ENCODE measurements around the gene TMCC1.
A peak's percentile ranks its signal among the peaks of the same experiment; 100 is the strongest.

The TMCC1 gene

GRCh38 chr3:129689036-129689435 is 204.5 kb downstream of the TMCC1 start:
- POLR2A ChIA-PET = no interaction called here
- WGBS (ENCODE audit: insufficient coverage) = 100% methylated on average over 1 of the region's 3 CpGs
- H3K27me3 ChIP-seq (replicated peaks in 2 of 5; ENCODE audit: control insufficient read depth in 4 of 5, insufficient read depth in 5 of 5, low read length in 4 of 5) = no peaks in the 10 kb centered on the region
- no peak for DNase-seq
- H3K4me1 ChIP-seq (ENCODE audit: control extremely low read depth in 1 of 4, control insufficient read depth in 4 of 4, insufficient read depth in 4 of 4, low read length in 3 of 4) = peaks cover 0 to 8% (median 4%) of the 10 kb centered on the region in 4 experiments
- peaks cover 0 to 3% (median 0%) of the 10 kb centered on the region in 5 experiments for H3K9me3 ChIP-seq (ENCODE audit: control extremely low read depth in 1 of 5, control insufficient read depth in 4 of 5, insufficient read depth in 2 of 5, low read depth in 1 of 5, low read length in 4 of 5)
- no peak overlapping the region for H3K4me3 ChIP-seq (ENCODE audit: control insufficient read depth in 1 of 7, extremely low read depth in 1 of 7, insufficient read depth in 4 of 7, low read depth in 2 of 7, low read length in 6 of 7)
- CTCF ChIA-PET = interaction anchor here (0.8 to 1.9 kb wide), 2 partner anchors 11 to 40 kb away, joined by 4 read pairs; no protein-coding TSS in a partner anchor
- H3K36me3 ChIP-seq (ENCODE audit: control insufficient read depth in 4 of 4, insufficient read depth in 4 of 4, low read length in 3 of 4) = no peaks in the 10 kb centered on the region
- no peak overlapping the region for H3K27ac ChIP-seq (ENCODE audit: insufficient read depth in 1 of 2, low read depth in 1 of 2, low read length in 2 of 2, poor library complexity in 1 of 2, severe bottlenecking in 2 of 2)

DNA sequence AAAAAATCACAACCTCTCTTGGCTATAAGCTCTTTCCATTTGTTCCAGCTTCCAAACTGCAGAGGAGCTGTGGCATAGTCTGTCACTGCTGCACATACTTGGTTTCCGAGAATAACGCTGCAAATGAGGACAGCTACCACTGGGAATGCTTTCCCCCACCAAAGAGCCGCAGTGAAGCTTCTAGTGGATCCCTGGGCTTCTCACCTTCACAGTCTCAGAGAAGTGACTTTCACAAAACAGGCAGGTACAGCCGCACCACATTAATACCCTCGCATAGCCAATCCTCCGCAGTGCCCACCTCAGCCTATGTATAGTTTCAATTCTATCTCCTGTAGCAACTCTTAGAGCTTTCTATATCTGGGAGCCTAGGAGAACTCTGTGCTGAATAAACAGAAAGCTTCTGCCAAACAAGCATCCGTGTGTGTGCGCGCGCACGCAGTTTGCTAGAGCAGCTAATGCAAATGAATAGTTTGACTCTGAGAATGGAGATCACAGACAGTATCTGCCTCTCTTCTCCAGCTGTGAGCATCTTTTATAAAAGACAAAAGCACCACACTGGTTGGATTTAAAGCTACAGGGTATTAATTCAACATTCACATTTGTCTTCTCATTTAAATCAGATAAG is 205.1 kb downstream of the TMCC1 start:
- no peaks in the 10 kb centered on the region for H3K36me3 ChIP-seq (ENCODE audit: control insufficient read depth in 4 of 4, insufficient read depth in 4 of 4, low read length in 3 of 4)
- peaks cover 0 to 3% (median 0%) of the 10 kb centered on the region in 5 experiments for H3K9me3 ChIP-seq (ENCODE audit: control extremely low read depth in 1 of 5, control insufficient read depth in 4 of 5, insufficient read depth in 2 of 5, low read depth in 1 of 5, low read length in 4 of 5)
- H3K4me3 ChIP-seq (ENCODE audit: control insufficient read depth in 1 of 7, extremely low read depth in 1 of 7, insufficient read depth in 4 of 7, low read depth in 2 of 7, low read length in 6 of 7) = no peak overlapping the region
- H3K27ac ChIP-seq (ENCODE audit: insufficient read depth in 1 of 2, low read depth in 1 of 2, low read length in 2 of 2, poor library complexity in 1 of 2, severe bottlenecking in 2 of 2) = no peak overlapping the region
- no peak for DNase-seq
- H3K4me1 ChIP-seq (ENCODE audit: control extremely low read depth in 1 of 4, control insufficient read depth in 4 of 4, insufficient read depth in 4 of 4, low read length in 3 of 4) = peaks cover 0 to 8% (median 4%) of the 10 kb centered on the region in 4 experiments
- ChIA-PET CTCF (interaction anchor here (0.7 to 1.9 kb wide), 4 partner anchors 11 to 223 kb away, joined by 3 to 4 read pairs (median 4); no protein-coding TSS in a partner anchor), POLR2A (no interaction called here)
- H3K27me3 ChIP-seq (replicated peaks in 2 of 5; ENCODE audit: control insufficient read depth in 4 of 5, insufficient read depth in 5 of 5, low read length in 4 of 5) = no peaks in the 10 kb centered on the region
- WGBS (ENCODE audit: insufficient coverage) = 95% methylated on average over 8 of the region's 11 CpGs

GRCh38 chr3:129687586-129688125 is 205.9 kb downstream of the TMCC1 start:
- ChIA-PET CTCF (interaction anchor here (0.7 to 0.9 kb wide), 3 partner anchors 23 to 224 kb away, joined by 3 read pairs; no protein-coding TSS in a partner anchor), POLR2A (no interaction called here)
- no peaks in the 10 kb centered on the region for H3K27me3 ChIP-seq (replicated peaks in 2 of 5; ENCODE audit: control insufficient read depth in 4 of 5, insufficient read depth in 5 of 5, low read length in 4 of 5)
- peaks cover 0 to 8% (median 4%) of the 10 kb centered on the region in 4 experiments for H3K4me1 ChIP-seq (ENCODE audit: control extremely low read depth in 1 of 4, control insufficient read depth in 4 of 4, insufficient read depth in 4 of 4, low read length in 3 of 4)
- H3K36me3 ChIP-seq (ENCODE audit: control insufficient read depth in 4 of 4, insufficient read depth in 4 of 4, low read length in 3 of 4) = no peaks in the 10 kb centered on the region
- H3K9me3 ChIP-seq (ENCODE audit: control extremely low read depth in 1 of 5, control insufficient read depth in 4 of 5, insufficient read depth in 2 of 5, low read depth in 1 of 5, low read length in 4 of 5) = peaks cover 0 to 3% (median 0%) of the 10 kb centered on the region in 5 experiments
- WGBS (ENCODE audit: insufficient coverage) = 100% methylated on average over 1 of the region's 2 CpGs
- DNase-seq = no peak
- H3K27ac ChIP-seq (ENCODE audit: insufficient read depth in 1 of 2, low read depth in 1 of 2, low read length in 2 of 2, poor library complexity in 1 of 2, severe bottlenecking in 2 of 2) = no peak overlapping the region
- H3K4me3 ChIP-seq (ENCODE audit: control insufficient read depth in 1 of 7, extremely low read depth in 1 of 7, insufficient read depth in 4 of 7, low read depth in 2 of 7, low read length in 6 of 7) = no peak overlapping the region

- ChIA-PET POLR2A (no interaction called here), CTCF (interaction anchor here (0.9 to 1.4 kb wide), 2 partner anchors 10 to 54 kb away, joined by 3 read pairs; no protein-coding TSS in a partner anchor)
- H3K27me3 ChIP-seq (replicated peaks in 2 of 5; ENCODE audit: control insufficient read depth in 4 of 5, insufficient read depth in 5 of 5, low read length in 4 of 5) = no peaks in the 10 kb centered on the region
- no peak overlapping the region for H3K4me3 ChIP-seq (ENCODE audit: control insufficient read depth in 1 of 7, extremely low read depth in 1 of 7, insufficient read depth in 4 of 7, low read depth in 2 of 7, low read length in 6 of 7)
- peaks cover 0 to 8% (median 4%) of the 10 kb centered on the region in 4 experiments for H3K4me1 ChIP-seq (ENCODE audit: control extremely low read depth in 1 of 4, control insufficient read depth in 4 of 4, insufficient read depth in 4 of 4, low read length in 3 of 4)
- 100% methylated on average over 1 of the region's 2 CpGs for WGBS (ENCODE audit: insufficient coverage)
- DNase-seq = peak; percentile 22 to 66 (median 42)
- H3K36me3 ChIP-seq (ENCODE audit: control insufficient read depth in 4 of 4, insufficient read depth in 4 of 4, low read length in 3 of 4) = no peaks in the 10 kb centered on the region
- no peak overlapping the region for H3K27ac ChIP-seq (ENCODE audit: insufficient read depth in 1 of 2, low read depth in 1 of 2, low read length in 2 of 2, poor library complexity in 1 of 2, severe bottlenecking in 2 of 2)
- peaks cover 0 to 3% (median 0%) of the 10 kb centered on the region in 5 experiments for H3K9me3 ChIP-seq (ENCODE audit: control extremely low read depth in 1 of 5, control insufficient read depth in 4 of 5, insufficient read depth in 2 of 5, low read depth in 1 of 5, low read length in 4 of 5)
Measured at GRCh38 chr3:129686941-129687340, 206.6 kb downstream of the TMCC1 start.

DNA sequence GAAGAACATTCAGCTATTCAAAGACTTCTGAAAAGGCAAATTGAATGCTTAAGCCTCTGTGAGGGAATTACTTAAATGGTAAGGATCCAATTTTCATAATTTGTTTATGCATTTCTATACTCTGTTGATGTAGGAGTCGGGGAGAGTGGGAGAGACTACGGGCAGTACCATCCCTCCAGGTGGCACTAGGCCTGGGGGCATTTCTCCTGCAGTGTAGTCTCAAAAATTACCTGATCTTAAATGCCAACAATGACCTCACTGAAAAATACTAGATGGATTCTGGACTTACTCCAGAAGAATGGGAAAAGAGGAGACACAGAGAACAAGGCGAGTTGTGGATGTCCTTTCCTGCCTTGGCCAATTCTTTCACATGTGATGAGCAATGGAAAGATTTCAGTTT is 209.2 kb downstream of the TMCC1 start:
- Histone ChIP-seq H3K4me3 (ENCODE audit: control insufficient read depth in 1 of 7, extremely low read depth in 1 of 7, insufficient read depth in 4 of 7, low read depth in 2 of 7, low read length in 6 of 7) (no peak overlapping the region), H3K9me3 (ENCODE audit: control extremely low read depth in 1 of 5, control insufficient read depth in 4 of 5, insufficient read depth in 2 of 5, low read depth in 1 of 5, low read length in 4 of 5) (peaks cover 0 to 3% (median 0%) of the 10 kb centered on the region in 5 experiments), H3K4me1 (ENCODE audit: control extremely low read depth in 1 of 4, control insufficient read depth in 4 of 4, insufficient read depth in 4 of 4, low read length in 3 of 4) (peaks cover 0 to 5% (median 3%) of the 10 kb centered on the region in 4 experiments), H3K27ac (ENCODE audit: insufficient read depth in 1 of 2, low read depth in 1 of 2, low read length in 2 of 2, poor library complexity in 1 of 2, severe bottlenecking in 2 of 2) (no peak overlapping the region), H3K27me3 (replicated peaks in 2 of 5; ENCODE audit: control insufficient read depth in 4 of 5, insufficient read depth in 5 of 5, low read length in 4 of 5) (no peaks in the 10 kb centered on the region), H3K36me3 (ENCODE audit: control insufficient read depth in 4 of 4, insufficient read depth in 4 of 4, low read length in 3 of 4) (no peaks in the 10 kb centered on the region)
- no CpG with 5 or more reads among the region's 3 CpGs for WGBS (ENCODE audit: insufficient coverage)
- CTCF ChIA-PET = no interaction called here
- POLR2A ChIA-PET = no interaction called here
- DNase-seq = no peak

- POLR2A ChIA-PET = no interaction called here
Measured at GRCh38 chr3:129683201-129683600, 210.3 kb downstream of the TMCC1 start.

DNA sequence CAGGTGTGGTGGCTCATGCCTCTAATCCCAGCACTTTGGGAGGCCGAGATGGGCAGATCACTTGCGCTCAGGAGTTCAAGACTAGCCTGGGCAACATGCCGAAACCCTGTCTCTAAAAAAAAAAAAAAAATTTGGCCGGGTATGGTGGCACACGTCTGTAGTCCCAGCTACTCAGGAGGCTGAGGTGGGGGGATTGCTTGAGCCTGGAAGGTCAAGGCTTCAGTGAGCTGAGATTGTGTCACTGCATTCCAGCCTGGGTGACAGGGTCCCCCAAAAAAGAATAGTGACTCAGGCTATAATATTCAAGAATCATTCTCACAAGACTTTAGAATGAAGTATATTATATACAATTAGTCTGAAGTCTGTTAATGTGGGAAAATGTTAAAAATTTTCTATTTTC is 216.5 kb downstream of the TMCC1 start:
- Histone ChIP-seq H3K36me3 (ENCODE audit: control insufficient read depth in 4 of 4, insufficient read depth in 4 of 4, low read length in 3 of 4) (no peaks in the 10 kb centered on the region), H3K4me1 (ENCODE audit: control extremely low read depth in 1 of 4, control insufficient read depth in 4 of 4, insufficient read depth in 4 of 4, low read length in 3 of 4) (peaks cover 0 to 2% (median 0%) of the 10 kb centered on the region in 4 experiments), H3K27ac (ENCODE audit: insufficient read depth in 1 of 2, low read depth in 1 of 2, low read length in 2 of 2, poor library complexity in 1 of 2, severe bottlenecking in 2 of 2) (no peak overlapping the region), H3K27me3 (replicated peaks in 2 of 5; ENCODE audit: control insufficient read depth in 4 of 5, insufficient read depth in 5 of 5, low read length in 4 of 5) (no peaks in the 10 kb centered on the region), H3K9me3 (ENCODE audit: control extremely low read depth in 1 of 5, control insufficient read depth in 4 of 5, insufficient read depth in 2 of 5, low read depth in 1 of 5, low read length in 4 of 5) (no peaks in the 10 kb centered on the region), H3K4me3 (ENCODE audit: control insufficient read depth in 1 of 7, extremely low read depth in 1 of 7, insufficient read depth in 4 of 7, low read depth in 2 of 7, low read length in 6 of 7) (no peak overlapping the region)
- 100% methylated on average over 3 of the region's 5 CpGs for WGBS (ENCODE audit: insufficient coverage)
- no peak for DNase-seq
- ChIA-PET CTCF (interaction anchor here (0.6 to 2.5 kb wide), 6 partner anchors 9 to 239 kb away, joined by 3 to 7 read pairs (median 3); no protein-coding TSS in a partner anchor), POLR2A (no interaction called here)

More at GRCh38 chr3:129683201-129683600, 210.3 kb downstream of the TMCC1 start:
- Histone ChIP-seq H3K36me3 (ENCODE audit: control insufficient read depth in 4 of 4, insufficient read depth in 4 of 4, low read length in 3 of 4) (no peaks in the 10 kb centered on the region), H3K9me3 (ENCODE audit: control extremely low read depth in 1 of 5, control insufficient read depth in 4 of 5, insufficient read depth in 2 of 5, low read depth in 1 of 5, low read length in 4 of 5) (peaks cover 0 to 3% (median 0%) of the 10 kb centered on the region in 5 experiments), H3K27me3 (replicated peaks in 2 of 5; ENCODE audit: control insufficient read depth in 4 of 5, insufficient read depth in 5 of 5, low read length in 4 of 5) (no peaks in the 10 kb centered on the region), H3K27ac (ENCODE audit: insufficient read depth in 1 of 2, low read depth in 1 of 2, low read length in 2 of 2, poor library complexity in 1 of 2, severe bottlenecking in 2 of 2) (no peak overlapping the region), H3K4me3 (ENCODE audit: control insufficient read depth in 1 of 7, extremely low read depth in 1 of 7, insufficient read depth in 4 of 7, low read depth in 2 of 7, low read length in 6 of 7) (no peak overlapping the region), H3K4me1 (ENCODE audit: control extremely low read depth in 1 of 4, control insufficient read depth in 4 of 4, insufficient read depth in 4 of 4, low read length in 3 of 4) (peaks cover 0 to 5% (median 3%) of the 10 kb centered on the region in 4 experiments)
- no peak for DNase-seq
- 100% methylated on average over 1 of the region's 2 CpGs for WGBS (ENCODE audit: insufficient coverage)
- CTCF ChIA-PET = interaction anchor here (1.3 kb wide), 1 partner anchor 33 kb away, joined by 3 read pairs; no protein-coding TSS in a partner anchor
